ENCODE results near the gene ARHGAP15. TPM values are rescaled to one million over a fixed set of nuclear protein-coding genes. Genes with fewer than 3 reads are reported as not detected.

ARHGAP15 gene
- total RNA-seq, 1 donor from 2014 or later, result not detected

- no peaks in the 10 kb centered on the region for H4K20me1 ChIP-seq (ENCODE audit: insufficient read depth, low read length)
- no peaks in the 10 kb centered on the region for H3K36me3 Mint-ChIP-seq (ENCODE audit: low read depth, unreplicated experiment)
Measured at GRCh38 chr2:143616452-143616851, 487.2 kb downstream of the ARHGAP15 start.

GRCh38 chr2:143617803-143618415 is 488.7 kb downstream of the ARHGAP15 start:
- H3K4me3 Mint-ChIP-seq (ENCODE audit: unreplicated experiment), result no peak overlapping the region
- H3K4me1 ChIP-seq (ENCODE audit: insufficient read depth, low read length), result no peaks in the 10 kb centered on the region
- H3K9me3 ChIP-seq (ENCODE audit: insufficient read depth, low read depth, low read length), result no peaks in the 10 kb centered on the region
- H3K36me3 Mint-ChIP-seq (ENCODE audit: low read depth, unreplicated experiment), result no peaks in the 10 kb centered on the region
- no peak overlapping the region for H3K27ac Mint-ChIP-seq (ENCODE audit: unreplicated experiment)
- FAIRE-seq (no peak), DNase-seq (ENCODE audit: low read depth) (no peak)
- H3K4me2 ChIP-seq (ENCODE audit: low read length), result no peak overlapping the region
- no peaks in the 10 kb centered on the region for H4K20me1 ChIP-seq (ENCODE audit: insufficient read depth, low read length)
- H3K79me2 ChIP-seq (ENCODE audit: insufficient read depth, low read length), result no peaks in the 10 kb centered on the region
- H3K4me1 Mint-ChIP-seq (ENCODE audit: low read depth, unreplicated experiment), result no peaks in the 10 kb centered on the region
- no peak overlapping the region for H3K27ac ChIP-seq (ENCODE audit: low read depth, low read length)
- no peaks in the 10 kb centered on the region for H3K9me3 Mint-ChIP-seq (ENCODE audit: unreplicated experiment)
- H3K27me3 Mint-ChIP-seq (ENCODE audit: low read depth, unreplicated experiment), result no peaks in the 10 kb centered on the region
- TF ChIP-seq CTCF (IDR thresholded peaks at IDR 0.05; ENCODE audit: insufficient read depth, low read depth, low read length), result no peak
- no peak for TF ChIP-seq EZH2 (IDR thresholded peaks at IDR 0.05; ENCODE audit: insufficient read depth, low read length)
- no peak overlapping the region for H3K4me3 ChIP-seq (ENCODE audit: insufficient read depth, low read depth, low read length)
- no peak overlapping the region for H2AFZ ChIP-seq (ENCODE audit: low read depth, low read length)
- no peak overlapping the region for H3K9ac ChIP-seq (ENCODE audit: low read length)
- no peaks in the 10 kb centered on the region for H3K36me3 ChIP-seq (ENCODE audit: insufficient read depth, low read length)
- H3K27me3 ChIP-seq (ENCODE audit: insufficient read depth, low read length), result no peaks in the 10 kb centered on the region

More at GRCh38 chr2:143616452-143616851, 487.2 kb downstream of the ARHGAP15 start:
- Histone ChIP-seq H3K4me1 (ENCODE audit: insufficient read depth, low read length) (no peaks in the 10 kb centered on the region), H3K9ac (ENCODE audit: low read length) (no peak overlapping the region), H2AFZ (ENCODE audit: low read depth, low read length) (no peak overlapping the region), H3K27ac (ENCODE audit: low read depth, low read length) (no peak overlapping the region), H3K27me3 (ENCODE audit: insufficient read depth, low read length) (no peaks in the 10 kb centered on the region), H3K79me2 (ENCODE audit: insufficient read depth, low read length) (no peaks in the 10 kb centered on the region), H3K4me3 (ENCODE audit: insufficient read depth, low read depth, low read length) (no peak overlapping the region), H3K9me3 (ENCODE audit: insufficient read depth, low read depth, low read length) (no peaks in the 10 kb centered on the region), H3K36me3 (ENCODE audit: insufficient read depth, low read length) (no peaks in the 10 kb centered on the region), H3K4me2 (ENCODE audit: low read length) (no peak overlapping the region)
- Mint-ChIP-seq H3K27ac (ENCODE audit: unreplicated experiment) (no peak overlapping the region), H3K27me3 (ENCODE audit: low read depth, unreplicated experiment) (no peaks in the 10 kb centered on the region), H3K4me3 (ENCODE audit: unreplicated experiment) (no peak overlapping the region), H3K9me3 (ENCODE audit: unreplicated experiment) (no peaks in the 10 kb centered on the region), H3K4me1 (ENCODE audit: low read depth, unreplicated experiment) (no peaks in the 10 kb centered on the region)
- FAIRE-seq (no peak), DNase-seq (ENCODE audit: low read depth) (no peak)
- TF ChIP-seq EZH2 (IDR thresholded peaks at IDR 0.05; ENCODE audit: insufficient read depth, low read length) (no peak), CTCF (IDR thresholded peaks at IDR 0.05; ENCODE audit: insufficient read depth, low read depth, low read length) (no peak)

- H3K4me3 Mint-ChIP-seq (ENCODE audit: unreplicated experiment), result no peak overlapping the region
- no peaks in the 10 kb centered on the region for H3K36me3 Mint-ChIP-seq (ENCODE audit: low read depth, unreplicated experiment)
- H4K20me1 ChIP-seq (ENCODE audit: insufficient read depth, low read length), result no peaks in the 10 kb centered on the region
- no peak overlapping the region for H3K9ac ChIP-seq (ENCODE audit: low read length)
- no peak overlapping the region for H3K27ac Mint-ChIP-seq (ENCODE audit: unreplicated experiment)
- no peaks in the 10 kb centered on the region for H3K36me3 ChIP-seq (ENCODE audit: insufficient read depth, low read length)
- H3K27ac ChIP-seq (ENCODE audit: low read depth, low read length), result no peak overlapping the region
- FAIRE-seq (no peak), DNase-seq (ENCODE audit: low read depth) (no peak)
- H3K9me3 Mint-ChIP-seq (ENCODE audit: unreplicated experiment), result no peaks in the 10 kb centered on the region
- no peaks in the 10 kb centered on the region for H3K4me1 Mint-ChIP-seq (ENCODE audit: low read depth, unreplicated experiment)
- TF ChIP-seq CTCF (IDR thresholded peaks at IDR 0.05; ENCODE audit: insufficient read depth, low read depth, low read length) (no peak), EZH2 (IDR thresholded peaks at IDR 0.05; ENCODE audit: insufficient read depth, low read length) (no peak)
- H3K79me2 ChIP-seq (ENCODE audit: insufficient read depth, low read length), result no peaks in the 10 kb centered on the region
- H3K4me1 ChIP-seq (ENCODE audit: insufficient read depth, low read length), result no peaks in the 10 kb centered on the region
- H2AFZ ChIP-seq (ENCODE audit: low read depth, low read length), result no peak overlapping the region
- no peak overlapping the region for H3K4me2 ChIP-seq (ENCODE audit: low read length)
- H3K27me3 ChIP-seq (ENCODE audit: insufficient read depth, low read length), result no peaks in the 10 kb centered on the region
- no peaks in the 10 kb centered on the region for H3K9me3 ChIP-seq (ENCODE audit: insufficient read depth, low read depth, low read length)
- no peak overlapping the region for H3K4me3 ChIP-seq (ENCODE audit: insufficient read depth, low read depth, low read length)
- H3K27me3 Mint-ChIP-seq (ENCODE audit: low read depth, unreplicated experiment), result no peaks in the 10 kb centered on the region
Measured at GRCh38 chr2:143622106-143622505, 492.9 kb downstream of the ARHGAP15 start.
